ENCODE measurements around the gene SPINT3.

The SPINT3 gene

DNA sequence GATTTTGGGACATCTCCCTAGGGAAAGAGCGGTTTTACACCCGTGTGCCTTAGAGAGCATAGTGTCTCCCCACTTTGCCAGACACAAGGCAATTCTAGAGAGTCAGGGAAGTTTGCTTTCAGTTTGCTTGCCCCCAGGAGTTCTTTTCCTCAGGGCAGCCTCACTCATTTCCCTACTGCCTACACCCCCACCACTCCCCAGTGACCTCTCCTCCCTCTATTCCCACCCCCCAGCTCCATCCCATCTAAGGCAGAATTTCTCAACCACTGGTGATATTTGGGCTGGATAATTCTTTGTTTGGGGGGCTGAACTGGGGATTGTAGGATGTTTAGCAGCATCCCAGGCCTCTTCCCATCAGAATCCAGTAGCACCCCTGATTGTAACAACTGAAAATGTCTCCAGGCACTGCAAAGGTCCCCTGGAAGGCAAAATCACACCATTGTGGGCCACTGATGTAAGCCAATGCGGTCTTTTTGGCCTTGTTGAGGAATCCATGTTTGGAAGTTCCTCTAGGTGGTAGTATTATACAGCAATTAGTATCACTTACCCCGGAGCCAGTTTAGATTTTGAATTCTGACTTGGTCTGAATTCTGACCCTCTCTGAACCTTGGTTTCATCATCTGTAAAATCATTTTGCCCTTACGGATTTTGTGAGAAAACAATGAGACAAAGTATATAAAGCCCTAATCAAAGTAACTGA is 30.5 kb upstream of the SPINT3 start:
- TF ChIP-seq, protein P1, sequence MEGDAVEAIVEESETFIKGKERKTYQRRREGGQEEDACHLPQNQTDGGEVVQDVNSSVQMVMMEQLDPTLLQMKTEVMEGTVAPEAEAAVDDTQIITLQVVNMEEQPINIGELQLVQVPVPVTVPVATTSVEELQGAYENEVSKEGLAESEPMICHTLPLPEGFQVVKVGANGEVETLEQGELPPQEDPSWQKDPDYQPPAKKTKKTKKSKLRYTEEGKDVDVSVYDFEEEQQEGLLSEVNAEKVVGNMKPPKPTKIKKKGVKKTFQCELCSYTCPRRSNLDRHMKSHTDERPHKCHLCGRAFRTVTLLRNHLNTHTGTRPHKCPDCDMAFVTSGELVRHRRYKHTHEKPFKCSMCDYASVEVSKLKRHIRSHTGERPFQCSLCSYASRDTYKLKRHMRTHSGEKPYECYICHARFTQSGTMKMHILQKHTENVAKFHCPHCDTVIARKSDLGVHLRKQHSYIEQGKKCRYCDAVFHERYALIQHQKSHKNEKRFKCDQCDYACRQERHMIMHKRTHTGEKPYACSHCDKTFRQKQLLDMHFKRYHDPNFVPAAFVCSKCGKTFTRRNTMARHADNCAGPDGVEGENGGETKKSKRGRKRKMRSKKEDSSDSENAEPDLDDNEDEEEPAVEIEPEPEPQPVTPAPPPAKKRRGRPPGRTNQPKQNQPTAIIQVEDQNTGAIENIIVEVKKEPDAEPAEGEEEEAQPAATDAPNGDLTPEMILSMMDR (IDR thresholded peaks at IDR 0.05; ENCODE audit: low read depth, low read length) = no peak
- no peak overlapping the region for H3K4me3 ChIP-seq (ENCODE audit: low read depth, low read length)

DNA sequence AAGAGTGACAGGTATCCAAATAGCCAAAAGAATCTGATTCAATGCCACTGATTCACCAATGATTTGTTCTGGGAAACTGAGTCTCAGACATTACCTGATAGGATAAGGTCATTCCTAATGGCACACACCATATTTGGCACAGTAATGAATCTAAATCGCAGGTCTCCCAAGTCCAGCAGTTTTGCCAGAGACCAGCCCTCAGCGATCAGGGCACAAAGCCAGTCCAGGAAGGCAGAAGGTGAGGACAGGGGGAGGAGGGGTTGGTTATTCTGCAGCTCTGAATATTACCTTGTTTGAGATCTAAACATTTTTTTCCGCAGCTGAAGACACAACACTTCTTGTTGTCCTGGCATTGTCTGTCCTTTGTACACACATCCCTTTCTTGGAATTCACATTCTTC is 29.9 kb upstream of the SPINT3 start:
- TF ChIP-seq, protein P1 (IDR thresholded peaks at IDR 0.05; ENCODE audit: low read depth, low read length) = no peak

DNA sequence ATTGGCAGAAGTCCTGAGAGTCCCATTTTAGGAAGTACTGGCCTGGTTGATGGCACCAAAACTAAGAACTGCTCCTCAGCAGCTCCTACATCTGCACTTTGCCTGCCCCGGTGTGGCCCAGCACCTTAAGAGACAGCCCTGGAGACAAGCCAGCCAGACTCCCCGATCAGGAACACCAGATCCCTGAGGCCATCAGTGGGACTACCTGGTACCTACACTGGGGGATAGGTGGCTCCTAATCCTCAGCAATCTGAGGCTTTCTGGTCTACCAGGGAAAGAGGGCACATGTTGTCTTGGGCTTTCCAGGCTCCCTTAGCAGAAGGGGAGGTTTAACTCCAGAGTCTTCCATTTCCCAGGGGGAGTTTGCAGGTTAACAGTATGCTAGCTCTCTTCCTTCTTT is 24.0 kb upstream of the SPINT3 start, which contains the start of gene WFDC6:
Gene WFDC6 (minus strand): TSS at position 101 of the 400 bp plus-strand sequence. CDS start 75 bp downstream, at position 26.
- no peak within 1 kb of the TSS for H3K4me3 ChIP-seq (ENCODE audit: low read depth, low read length)
- TF ChIP-seq, protein P1 (IDR thresholded peaks at IDR 0.05; ENCODE audit: low read depth, low read length) = no peak

More for the DNA sequence above, 29.9 kb upstream of the SPINT3 start:
- no peak overlapping the region for H3K4me3 ChIP-seq (ENCODE audit: low read depth, low read length)

DNA sequence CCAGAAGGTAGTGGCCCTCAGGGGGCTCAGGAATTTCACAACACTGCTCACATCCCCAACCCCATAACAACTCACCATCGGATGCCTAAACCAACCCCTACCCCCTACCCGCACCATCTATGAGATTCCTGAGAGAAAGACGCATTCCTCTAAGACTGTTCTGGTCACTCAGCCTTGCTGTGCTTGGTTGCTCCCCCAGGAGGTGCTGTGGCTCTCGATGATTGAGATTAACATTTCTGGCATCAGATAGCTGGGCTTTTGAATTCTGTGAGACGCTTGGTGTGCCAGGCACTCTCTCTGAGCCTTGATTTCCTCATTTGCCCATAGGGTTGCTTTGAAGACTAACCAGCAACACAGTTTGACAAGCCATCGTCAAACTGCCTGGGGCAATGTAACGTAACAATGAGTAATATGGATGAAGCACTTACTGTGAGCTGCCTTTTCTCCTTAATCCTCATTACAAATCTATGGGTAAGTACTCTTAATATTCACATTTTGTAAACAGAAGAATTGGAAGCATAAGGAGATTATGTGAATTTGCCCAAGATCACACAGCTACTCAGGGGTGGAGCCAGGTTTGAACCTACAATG is 22.9 kb upstream of the SPINT3 start:
- H3K4me3 ChIP-seq (ENCODE audit: low read depth, low read length) = no peak overlapping the region
- TF ChIP-seq, protein P1 (IDR thresholded peaks at IDR 0.05; ENCODE audit: low read depth, low read length) = no peak

DNA sequence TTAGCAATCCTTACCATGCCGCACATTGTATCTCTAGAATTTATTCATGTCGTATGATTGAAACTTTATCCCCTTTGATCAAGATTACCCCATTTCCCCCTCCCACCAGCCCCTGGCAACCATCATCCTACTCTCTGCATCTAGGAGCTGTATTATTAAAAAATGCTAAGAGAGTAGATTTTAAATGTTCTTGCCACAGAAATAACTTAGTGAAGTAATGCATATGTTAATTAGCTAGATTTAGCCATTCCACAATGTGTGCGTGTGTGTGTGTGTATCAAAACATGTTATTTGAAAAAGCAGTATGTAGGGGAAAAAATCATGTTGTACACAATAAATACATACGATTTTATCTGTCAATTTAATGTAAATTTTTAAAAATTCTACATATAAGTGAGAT is 11.9 kb upstream of the SPINT3 start:
- H3K4me3 ChIP-seq (ENCODE audit: low read depth, low read length) = no peak overlapping the region
- TF ChIP-seq, protein P1 (IDR thresholded peaks at IDR 0.05; ENCODE audit: low read depth, low read length) = no peak

DNA sequence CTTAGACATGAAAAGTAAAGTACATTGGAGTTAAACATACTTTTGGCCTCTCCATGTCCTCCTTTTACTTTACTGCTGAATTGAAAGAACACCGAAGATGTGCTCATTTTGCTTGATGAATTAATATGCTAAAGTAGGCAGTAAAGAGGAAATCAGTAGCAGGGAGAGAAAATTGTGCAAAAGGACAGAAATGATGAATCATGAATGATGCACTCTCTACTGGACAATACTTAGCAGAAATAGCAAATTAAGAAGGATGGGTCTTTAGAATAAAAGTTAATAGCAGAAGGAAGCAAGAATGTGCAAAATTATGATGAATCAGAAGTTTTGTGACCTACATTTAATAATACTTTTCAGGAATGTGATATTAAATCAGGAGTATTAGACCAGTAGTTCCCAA is 8.4 kb upstream of the SPINT3 start:
- no peak overlapping the region for H3K4me3 ChIP-seq (ENCODE audit: low read depth, low read length)
- TF ChIP-seq, protein P1 (IDR thresholded peaks at IDR 0.05; ENCODE audit: low read depth, low read length) = no peak

DNA sequence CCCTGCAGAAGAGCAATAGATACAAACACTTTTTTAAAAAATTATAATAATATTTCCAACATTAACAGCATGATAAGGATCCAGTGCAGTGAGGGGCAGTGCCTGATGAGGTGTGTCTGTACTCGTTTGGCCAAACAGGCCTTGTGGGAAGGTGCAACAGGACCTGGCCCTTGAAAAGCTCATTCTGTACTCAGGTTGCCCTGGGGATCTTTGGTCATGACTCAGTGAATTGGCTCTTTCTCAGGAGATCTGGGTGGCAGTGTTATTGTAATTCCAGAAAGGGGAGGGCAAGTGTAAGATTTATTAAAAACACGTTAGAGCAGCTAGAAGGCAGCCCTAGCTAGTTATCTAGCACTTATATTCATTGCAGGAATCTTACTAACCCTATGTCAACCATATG is 2.9 kb upstream of the SPINT3 start:
- TF ChIP-seq, protein P1 (IDR thresholded peaks at IDR 0.05; ENCODE audit: low read depth, low read length) = no peak

More for the DNA sequence above, 2.9 kb upstream of the SPINT3 start:
- H3K4me3 ChIP-seq (ENCODE audit: low read depth, low read length) = no peak overlapping the region
